Thyroid gland (tissue), 4 donors: Measurements from ENCODE around the gene BICD1.

Experiments used
- CTCF ChIP-seq, 6 experiments: fragments of 200-600 bp in 3 of 6; fragments of 450-650 bp in 3 of 6; sonication (generic) in 3 of 6; IDR thresholded peaks; one replicate each; pipeline ENCODE4 v1.5.1; 2016 to 2019; ENCODE audit warnings: antibody characterized with exemption in 6 of 6, mild to moderate bottlenecking in 2 of 6, inconsistent platforms in 1 of 6, moderate library complexity in 1 of 6
- POLR2A ChIP-seq, 2 donors: fragments of 450-650 bp; IDR thresholded peaks; one replicate each; pipeline ENCODE4 v1.6.1; 2017; ENCODE audit warnings: antibody characterized with exemption in 2 of 2, mild to moderate bottlenecking in 2 of 2, moderate library complexity in 1 of 2

GRCh38 chr12:32118806-32119205 is 12.2 kb downstream of the BICD1 start:
- TF ChIP-seq POLR2A (IDR thresholded peaks at IDR 0.05) (no peak), CTCF (IDR thresholded peaks at IDR 0.05) (no peak)
